HG03025 (cell line): ENCODE measurements around the gene ARHGEF12.
"Not testable (repeated sequence)": the region's sequence is repeated elsewhere in the genome, so short reads cannot be mapped to it uniquely, and the experiment has no call there.

ENCODE experiments used
- ATAC-seq: cut with Tn5 transposase; IDR thresholded peaks from one replicate; pipeline ENCODE4 v1.9.1; 2021; ENCODE audit warnings: mild to moderate bottlenecking, moderate library complexity; ENCODE audit not compliant: unreplicated experiment, low FRiP score

Gene ARHGEF12

GRCh38 chr11:120471994-120472393 is 135.8 kb downstream of the ARHGEF12 start:
- no peak for ATAC-seq

GRCh38 chr11:120473503-120473902 is 137.3 kb downstream of the ARHGEF12 start:
- no peak for ATAC-seq

GRCh38 chr11:120482149-120482548 is 145.9 kb downstream of the ARHGEF12 start:
- ATAC-seq: no peak

- no peak for ATAC-seq
Observed at GRCh38 chr11:120484722-120485121, 148.5 kb downstream of the ARHGEF12 start.

- no peak for ATAC-seq
Observed at GRCh38 chr11:120486138-120486537, 149.9 kb downstream of the ARHGEF12 start.

GRCh38 chr11:120489799-120490198 is 153.6 kb downstream of the ARHGEF12 start:
- no peak for ATAC-seq

- ATAC-seq: no peak
Observed at GRCh38 chr11:120492486-120492885, 156.3 kb downstream of the ARHGEF12 start.

- ATAC-seq: no peak
Observed at GRCh38 chr11:120494595-120494994, 158.4 kb downstream of the ARHGEF12 start.

- no peak for ATAC-seq
Observed at GRCh38 chr11:120499088-120499487, 162.9 kb downstream of the ARHGEF12 start.

- ATAC-seq: no peak
Observed at GRCh38 chr11:120499859-120500258, 163.6 kb downstream of the ARHGEF12 start.

- ATAC-seq: no peak
Observed at GRCh38 chr11:120500414-120501071, 164.3 kb downstream of the ARHGEF12 start.

- no peak for ATAC-seq
Observed at GRCh38 chr11:120501440-120501839, 165.2 kb downstream of the ARHGEF12 start.

- ATAC-seq: no peak
Observed at GRCh38 chr11:120501976-120502755, 166.0 kb downstream of the ARHGEF12 start.

- ATAC-seq: not testable (repeated sequence)
Observed at GRCh38 chr11:120503529-120503928, 167.3 kb downstream of the ARHGEF12 start.

GRCh38 chr11:120505801-120506425 is 169.7 kb downstream of the ARHGEF12 start:
- no peak for ATAC-seq

- ATAC-seq: no peak
Observed at GRCh38 chr11:120509346-120510053, 173.3 kb downstream of the ARHGEF12 start.

- ATAC-seq: no peak
Observed at GRCh38 chr11:120510406-120511115, 174.3 kb downstream of the ARHGEF12 start.

GRCh38 chr11:120511116-120511819 is 175.1 kb downstream of the ARHGEF12 start, which contains the start of gene GRIK4:
GRIK4 (plus strand) TSS chr11:120511748; CDS start chr11:120660319, 148,571 bp downstream.
- peak; percentile 67 for ATAC-seq
